HL-60 (cell line): ENCODE results near the gene MELK.

Source experiments
- DNase-seq, 2 experiments: peaks; one replicate each; pipeline ENCODE4 v3.0.0-alpha.2; 2010 to 2020; ENCODE audit warnings: low read depth in 1 of 2, low spot score in 1 of 2
- H3K27ac ChIP-seq: fragments of 250-450 bp; sonication (Bioruptor Pico); replicated peaks from 2 replicates; pipeline ENCODE4 v1.5.1; 2020; ENCODE audit warnings: mild to moderate bottlenecking, moderate library complexity
- H3K27me3 ChIP-seq: fragments of 250-450 bp; sonication (Bioruptor Pico); 2 replicates; pipeline ENCODE4 v1.5.1; 2021; ENCODE audit warnings: mild to moderate bottlenecking, moderate library complexity; ENCODE audit not compliant: insufficient read depth, poor library complexity, severe bottlenecking
- H3K4me3 ChIP-seq: replicated peaks from 2 replicates; pipeline ENCODE4 v1.5.1; 2011; ENCODE audit warnings: mild to moderate bottlenecking, control low read depth, low read length; ENCODE audit not compliant: insufficient read depth
- GABPA ChIP-seq: IDR thresholded peaks from 2 replicates; pipeline ENCODE4 v1.6.1; 2012; ENCODE audit warnings: low read depth
- POLR2AphosphoS5 ChIP-seq: IDR thresholded peaks from 2 replicates; pipeline ENCODE4 v1.6.1; 2012; ENCODE audit warnings: low read depth
- SPI1 ChIP-seq: IDR thresholded peaks from 2 replicates; pipeline ENCODE4 v1.6.1; 2012; ENCODE audit warnings: low read depth, mild to moderate bottlenecking, borderline replicate concordance
- TF ChIP-seq, protein P1 (sequence below): IDR thresholded peaks from one replicate; pipeline ENCODE4 v1.5.1; 2011; ENCODE audit warnings: low read length, control low read depth, inconsistent platforms; ENCODE audit not compliant: insufficient read depth
- TF ChIP-seq, protein P2 (sequence below): IDR thresholded peaks from 2 replicates; pipeline ENCODE4 v1.6.1; 2012; ENCODE audit warnings: low read depth; ENCODE audit not compliant: insufficient replicate concordance

MELK gene

DNA sequence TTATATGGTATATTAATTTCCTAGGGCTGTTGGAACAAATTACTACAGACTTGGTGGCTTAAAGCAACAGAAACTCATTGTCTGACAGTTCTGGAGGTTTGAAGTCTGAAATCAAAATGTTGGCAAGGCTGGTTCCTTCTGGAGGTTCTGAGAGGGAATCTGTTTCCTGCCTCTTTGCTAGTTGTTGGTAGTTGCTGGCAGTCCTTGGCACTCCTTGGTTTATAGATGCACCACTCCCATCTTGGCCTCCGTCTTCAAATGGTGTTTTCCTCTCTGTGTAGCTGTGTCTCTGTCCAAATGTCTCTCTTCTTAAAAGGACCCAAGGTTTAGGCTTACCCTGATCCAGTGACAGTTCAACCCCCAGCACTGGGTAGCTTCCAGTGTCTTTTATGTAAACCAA, 17.5 kb downstream of the MELK start:
- no peak overlapping the region for H3K27ac ChIP-seq
- H3K4me3 ChIP-seq, result no peak overlapping the region
- H3K27me3 ChIP-seq, result no peaks in the 10 kb centered on the region
- TF ChIP-seq POLR2AphosphoS5, result no peak
- TF ChIP-seq, protein P1, sequence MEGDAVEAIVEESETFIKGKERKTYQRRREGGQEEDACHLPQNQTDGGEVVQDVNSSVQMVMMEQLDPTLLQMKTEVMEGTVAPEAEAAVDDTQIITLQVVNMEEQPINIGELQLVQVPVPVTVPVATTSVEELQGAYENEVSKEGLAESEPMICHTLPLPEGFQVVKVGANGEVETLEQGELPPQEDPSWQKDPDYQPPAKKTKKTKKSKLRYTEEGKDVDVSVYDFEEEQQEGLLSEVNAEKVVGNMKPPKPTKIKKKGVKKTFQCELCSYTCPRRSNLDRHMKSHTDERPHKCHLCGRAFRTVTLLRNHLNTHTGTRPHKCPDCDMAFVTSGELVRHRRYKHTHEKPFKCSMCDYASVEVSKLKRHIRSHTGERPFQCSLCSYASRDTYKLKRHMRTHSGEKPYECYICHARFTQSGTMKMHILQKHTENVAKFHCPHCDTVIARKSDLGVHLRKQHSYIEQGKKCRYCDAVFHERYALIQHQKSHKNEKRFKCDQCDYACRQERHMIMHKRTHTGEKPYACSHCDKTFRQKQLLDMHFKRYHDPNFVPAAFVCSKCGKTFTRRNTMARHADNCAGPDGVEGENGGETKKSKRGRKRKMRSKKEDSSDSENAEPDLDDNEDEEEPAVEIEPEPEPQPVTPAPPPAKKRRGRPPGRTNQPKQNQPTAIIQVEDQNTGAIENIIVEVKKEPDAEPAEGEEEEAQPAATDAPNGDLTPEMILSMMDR, result no peak
- TF ChIP-seq, protein P2, sequence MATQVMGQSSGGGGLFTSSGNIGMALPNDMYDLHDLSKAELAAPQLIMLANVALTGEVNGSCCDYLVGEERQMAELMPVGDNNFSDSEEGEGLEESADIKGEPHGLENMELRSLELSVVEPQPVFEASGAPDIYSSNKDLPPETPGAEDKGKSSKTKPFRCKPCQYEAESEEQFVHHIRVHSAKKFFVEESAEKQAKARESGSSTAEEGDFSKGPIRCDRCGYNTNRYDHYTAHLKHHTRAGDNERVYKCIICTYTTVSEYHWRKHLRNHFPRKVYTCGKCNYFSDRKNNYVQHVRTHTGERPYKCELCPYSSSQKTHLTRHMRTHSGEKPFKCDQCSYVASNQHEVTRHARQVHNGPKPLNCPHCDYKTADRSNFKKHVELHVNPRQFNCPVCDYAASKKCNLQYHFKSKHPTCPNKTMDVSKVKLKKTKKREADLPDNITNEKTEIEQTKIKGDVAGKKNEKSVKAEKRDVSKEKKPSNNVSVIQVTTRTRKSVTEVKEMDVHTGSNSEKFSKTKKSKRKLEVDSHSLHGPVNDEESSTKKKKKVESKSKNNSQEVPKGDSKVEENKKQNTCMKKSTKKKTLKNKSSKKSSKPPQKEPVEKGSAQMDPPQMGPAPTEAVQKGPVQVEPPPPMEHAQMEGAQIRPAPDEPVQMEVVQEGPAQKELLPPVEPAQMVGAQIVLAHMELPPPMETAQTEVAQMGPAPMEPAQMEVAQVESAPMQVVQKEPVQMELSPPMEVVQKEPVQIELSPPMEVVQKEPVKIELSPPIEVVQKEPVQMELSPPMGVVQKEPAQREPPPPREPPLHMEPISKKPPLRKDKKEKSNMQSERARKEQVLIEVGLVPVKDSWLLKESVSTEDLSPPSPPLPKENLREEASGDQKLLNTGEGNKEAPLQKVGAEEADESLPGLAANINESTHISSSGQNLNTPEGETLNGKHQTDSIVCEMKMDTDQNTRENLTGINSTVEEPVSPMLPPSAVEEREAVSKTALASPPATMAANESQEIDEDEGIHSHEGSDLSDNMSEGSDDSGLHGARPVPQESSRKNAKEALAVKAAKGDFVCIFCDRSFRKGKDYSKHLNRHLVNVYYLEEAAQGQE, result no peak
- TF ChIP-seq SPI1, result no peak
- no peak for TF ChIP-seq GABPA
- DNase-seq, result no peak

DNA sequence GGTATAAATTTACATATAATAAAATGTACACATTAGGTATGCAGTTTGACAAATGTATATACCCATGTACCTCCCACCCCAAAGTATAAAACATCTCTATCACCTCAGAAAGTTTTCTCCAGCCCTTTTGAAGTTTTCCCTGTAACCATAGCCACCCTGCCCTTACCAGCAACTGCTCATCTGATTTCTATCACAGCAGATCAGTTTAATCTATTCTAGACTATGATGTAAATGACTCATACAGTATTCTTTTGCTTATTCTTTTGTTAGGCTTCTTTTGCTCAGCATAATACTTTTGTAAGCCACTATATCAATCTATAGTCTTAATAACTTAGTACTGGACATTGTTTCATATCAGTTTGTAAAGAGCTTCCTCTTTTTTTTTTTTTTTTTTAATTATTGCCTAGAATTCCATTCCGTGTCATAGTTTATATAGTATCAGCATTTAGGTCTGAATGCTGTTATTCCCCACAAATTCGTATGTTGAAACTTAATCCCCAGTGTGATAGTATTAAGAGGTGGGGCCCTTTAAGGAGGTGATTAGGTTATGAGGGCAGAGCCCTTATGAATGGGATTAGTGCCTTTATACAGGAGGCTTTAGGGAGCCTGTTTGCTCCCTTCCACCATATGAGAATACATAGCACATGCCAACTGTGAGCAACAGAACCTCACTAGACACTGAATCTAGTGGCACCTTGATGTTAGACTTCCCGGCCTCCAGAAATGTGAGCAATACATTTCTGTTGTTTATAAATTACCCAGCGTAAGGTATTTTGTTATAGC, 20.3 kb downstream of the MELK start:
- H3K4me3 ChIP-seq, result no peak overlapping the region
- H3K27me3 ChIP-seq, result no peaks in the 10 kb centered on the region
- TF ChIP-seq, protein P2, result no peak
- TF ChIP-seq, protein P1, result no peak
- TF ChIP-seq GABPA (no peak), SPI1 (no peak), POLR2AphosphoS5 (no peak)
- no peak for DNase-seq
- H3K27ac ChIP-seq, result no peak overlapping the region

DNA sequence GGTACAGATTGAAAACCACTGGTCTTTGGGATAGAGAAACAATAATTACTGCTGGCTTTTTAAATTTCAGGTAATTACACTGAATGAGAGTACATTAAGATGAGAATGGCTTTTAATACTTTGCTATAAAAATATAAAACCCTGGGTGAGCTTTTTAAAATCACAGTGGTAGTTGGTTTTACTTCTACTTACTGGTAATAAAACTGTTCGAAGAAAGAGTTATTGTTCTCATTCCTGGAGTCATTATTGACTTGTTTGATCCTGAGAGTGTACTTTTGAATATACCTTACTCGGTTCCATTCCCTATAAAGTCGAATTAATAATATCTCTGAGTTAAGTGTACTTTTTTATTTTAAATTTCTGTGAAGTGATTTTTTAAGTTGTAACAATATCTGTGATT, 21.5 kb downstream of the MELK start:
- no peak overlapping the region for H3K27ac ChIP-seq
- H3K4me3 ChIP-seq, result no peak overlapping the region
- DNase-seq, result no peak

More for the DNA sequence above, 21.5 kb downstream of the MELK start:
- TF ChIP-seq POLR2AphosphoS5 (no peak), SPI1 (no peak), GABPA (no peak)
- TF ChIP-seq, protein P2, result no peak
- no peaks in the 10 kb centered on the region for H3K27me3 ChIP-seq
